Measurements from ENCODE around the gene ANO9.
A peak's percentile ranks its signal among the peaks of the same experiment; 100 is the strongest.
"Not testable (repeated sequence)": the region's sequence is repeated elsewhere in the genome, so short reads cannot be mapped to it uniquely, and the experiment has no call there.

ANO9 gene

DNA sequence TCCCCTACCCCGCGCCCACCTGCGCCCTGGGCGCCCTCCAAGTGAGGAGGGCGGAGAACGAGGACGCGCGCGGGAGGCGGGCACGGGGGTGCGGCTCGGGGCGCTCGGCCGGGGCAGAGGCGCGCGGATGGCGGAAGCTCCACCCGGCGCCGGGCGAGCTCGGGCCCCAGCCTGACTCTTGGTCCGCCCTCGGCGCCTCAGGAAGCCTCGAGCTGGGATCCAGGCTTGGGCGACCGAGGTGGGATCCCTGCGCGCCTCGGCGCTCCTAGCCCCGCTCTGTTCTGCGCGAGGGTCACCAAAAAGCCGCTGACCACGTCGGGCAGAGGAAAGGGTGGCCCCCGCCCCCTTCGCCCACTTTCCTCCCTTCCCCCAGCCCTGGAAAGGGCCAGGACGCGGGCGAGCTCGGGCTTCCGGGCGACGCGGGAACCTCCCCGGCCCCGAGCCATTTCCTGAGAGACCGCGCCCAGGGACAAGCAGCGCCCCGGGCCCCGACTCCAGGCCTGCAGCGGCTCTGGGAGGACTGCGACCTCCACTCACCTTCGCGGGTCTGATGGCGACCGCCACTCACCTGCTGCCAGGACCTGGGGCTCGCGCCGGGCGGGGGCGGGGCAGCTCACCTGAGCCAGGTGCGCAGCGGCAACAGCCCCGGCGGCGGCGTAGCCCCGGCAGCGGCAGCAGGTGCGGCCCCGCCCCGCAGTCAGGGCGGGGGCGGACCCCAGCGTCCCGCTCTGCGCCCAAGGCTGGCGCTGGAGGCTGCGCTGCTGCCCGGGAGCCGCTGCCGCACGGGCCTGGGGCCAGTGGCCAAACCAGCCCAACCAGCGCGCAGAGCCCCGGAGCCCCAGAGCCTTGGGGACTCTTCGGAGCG is 24.8 kb downstream of the ANO9 start:
- peak in 1 of 3 donors; percentile 19 for DNase-seq
- Histone ChIP-seq H3K4me3 (ENCODE audit: insufficient read depth, low read depth, low read length, poor library complexity, severe bottlenecking) (peak overlapping the region; percentile 69), H3K36me3 (ENCODE audit: control insufficient read depth, insufficient read depth, low read length) (no peaks in the 10 kb centered on the region), H3K4me1 (ENCODE audit: control insufficient read depth, insufficient read depth, low read length, poor library complexity, severe bottlenecking) (peaks cover 27% of the 10 kb centered on the region), H3K27me3 (replicated peaks; ENCODE audit: control insufficient read depth, insufficient read depth, low read length, poor library complexity, severe bottlenecking) (no peaks in the 10 kb centered on the region), H3K9me3 (ENCODE audit: control insufficient read depth, low read length) (no peaks in the 10 kb centered on the region), H3K27ac (ENCODE audit: insufficient read depth, low read length, poor library complexity, severe bottlenecking) (peak overlapping the region; percentile 78)

DNA sequence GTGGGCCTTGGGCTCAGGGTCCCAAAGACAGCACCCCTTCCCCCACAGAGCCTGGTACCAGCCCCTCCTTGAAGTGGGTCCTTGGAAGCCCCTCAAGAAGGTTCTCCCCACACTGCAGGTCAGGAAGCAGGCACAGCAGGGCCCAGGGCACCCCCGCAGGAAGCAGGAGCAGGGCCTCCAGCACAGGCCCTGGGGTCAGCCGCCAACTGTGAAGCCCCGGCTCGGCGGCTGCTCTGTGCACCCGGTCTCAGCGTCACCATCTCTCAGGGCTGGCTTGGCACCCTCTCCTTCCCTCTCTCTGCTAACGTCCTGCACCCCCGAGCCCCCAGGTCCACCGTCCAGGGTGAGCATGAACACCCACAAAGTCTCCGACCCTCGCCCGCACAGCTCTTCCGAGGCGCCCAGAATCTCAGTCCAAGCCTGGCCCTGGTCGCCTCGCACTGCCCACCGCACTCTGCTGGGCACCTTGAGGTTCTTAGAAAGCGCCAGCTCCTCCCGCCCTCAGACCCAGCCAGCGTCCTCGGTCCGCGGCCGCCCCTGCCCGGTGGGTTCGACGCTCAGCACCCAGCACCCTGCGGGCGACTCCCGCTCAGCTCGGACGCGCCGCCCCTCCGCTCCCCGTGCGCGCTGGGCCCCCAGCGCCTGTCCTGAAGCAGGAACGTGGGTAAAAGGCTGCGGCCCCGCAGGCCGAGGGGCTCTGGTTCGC is 25.6 kb downstream of the ANO9 start:
- peaks cover 27% of the 10 kb centered on the region for H3K4me1 ChIP-seq (ENCODE audit: control insufficient read depth, insufficient read depth, low read length, poor library complexity, severe bottlenecking)
- H3K27me3 ChIP-seq (replicated peaks; ENCODE audit: control insufficient read depth, insufficient read depth, low read length, poor library complexity, severe bottlenecking) = no peaks in the 10 kb centered on the region
- H3K9me3 ChIP-seq (ENCODE audit: control insufficient read depth, low read length) = no peaks in the 10 kb centered on the region
- H3K4me3 ChIP-seq (ENCODE audit: insufficient read depth, low read depth, low read length, poor library complexity, severe bottlenecking) = peak overlapping the region; percentile 69
- DNase-seq = no peak
- no peaks in the 10 kb centered on the region for H3K36me3 ChIP-seq (ENCODE audit: control insufficient read depth, insufficient read depth, low read length)
- H3K27ac ChIP-seq (ENCODE audit: insufficient read depth, low read length, poor library complexity, severe bottlenecking) = peak overlapping the region; percentile 78

DNA sequence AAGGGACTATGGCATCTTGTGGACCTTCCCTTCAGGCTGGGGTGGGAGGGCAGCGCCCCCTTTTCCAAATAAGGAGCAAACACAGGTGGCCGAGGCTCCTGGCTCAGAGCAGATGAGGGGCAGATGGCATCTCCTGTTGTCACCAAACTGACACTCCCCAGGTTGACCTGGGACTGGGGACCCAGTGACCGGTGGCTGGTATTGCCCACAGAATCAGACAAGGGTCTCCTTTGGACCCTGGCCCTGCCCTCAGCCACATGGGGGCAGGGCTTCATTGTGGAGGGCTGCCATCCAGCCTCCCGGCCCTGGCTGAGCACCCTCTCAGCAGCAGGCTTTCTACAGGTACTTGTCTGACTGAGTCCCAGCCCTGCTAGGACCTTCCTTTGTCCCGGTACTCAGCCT is 26.2 kb downstream of the ANO9 start:
- no peak for DNase-seq
- H3K27me3 ChIP-seq (replicated peaks; ENCODE audit: control insufficient read depth, insufficient read depth, low read length, poor library complexity, severe bottlenecking) = no peaks in the 10 kb centered on the region
- peak overlapping the region; percentile 69 for H3K4me3 ChIP-seq (ENCODE audit: insufficient read depth, low read depth, low read length, poor library complexity, severe bottlenecking)
- no peaks in the 10 kb centered on the region for H3K36me3 ChIP-seq (ENCODE audit: control insufficient read depth, insufficient read depth, low read length)
- H3K4me1 ChIP-seq (ENCODE audit: control insufficient read depth, insufficient read depth, low read length, poor library complexity, severe bottlenecking) = peaks cover 27% of the 10 kb centered on the region
- H3K27ac ChIP-seq (ENCODE audit: insufficient read depth, low read length, poor library complexity, severe bottlenecking) = peak overlapping the region; percentile 78
- no peaks in the 10 kb centered on the region for H3K9me3 ChIP-seq (ENCODE audit: control insufficient read depth, low read length)

DNA sequence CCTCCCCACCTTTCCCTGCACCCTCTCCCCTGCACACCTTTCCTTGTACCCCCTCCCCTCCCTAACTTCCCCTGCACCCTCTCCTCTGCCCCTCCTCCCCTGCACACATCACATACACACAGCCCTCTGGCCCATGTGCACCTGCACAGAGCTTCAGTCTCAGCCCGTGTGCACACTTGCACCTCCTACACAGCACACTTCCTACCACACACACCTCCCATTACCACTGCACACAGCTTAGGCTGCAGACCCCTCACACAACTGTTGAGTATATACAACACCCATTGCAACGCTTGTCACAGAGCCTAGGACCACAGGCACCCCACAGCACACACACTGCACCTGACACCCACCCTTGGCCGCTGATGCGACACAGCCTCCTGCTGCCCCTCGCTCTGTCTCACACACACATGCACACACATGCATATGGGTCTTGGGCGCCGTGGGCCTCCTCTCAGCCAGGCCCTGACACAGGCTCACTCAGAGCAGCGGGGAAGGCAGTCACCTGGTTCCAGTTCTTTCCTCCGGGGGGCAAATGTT is 27.4 kb downstream of the ANO9 start:
- no peak for DNase-seq
- Histone ChIP-seq H3K4me1 (ENCODE audit: control insufficient read depth, insufficient read depth, low read length, poor library complexity, severe bottlenecking) (peaks cover 27% of the 10 kb centered on the region), H3K27ac (ENCODE audit: insufficient read depth, low read length, poor library complexity, severe bottlenecking) (peak overlapping the region; percentile 63), H3K4me3 (ENCODE audit: insufficient read depth, low read depth, low read length, poor library complexity, severe bottlenecking) (peak overlapping the region; percentile 69), H3K9me3 (ENCODE audit: control insufficient read depth, low read length) (no peaks in the 10 kb centered on the region), H3K36me3 (ENCODE audit: control insufficient read depth, insufficient read depth, low read length) (peaks cover 5% of the 10 kb centered on the region), H3K27me3 (replicated peaks; ENCODE audit: control insufficient read depth, insufficient read depth, low read length, poor library complexity, severe bottlenecking) (no peaks in the 10 kb centered on the region)

DNA sequence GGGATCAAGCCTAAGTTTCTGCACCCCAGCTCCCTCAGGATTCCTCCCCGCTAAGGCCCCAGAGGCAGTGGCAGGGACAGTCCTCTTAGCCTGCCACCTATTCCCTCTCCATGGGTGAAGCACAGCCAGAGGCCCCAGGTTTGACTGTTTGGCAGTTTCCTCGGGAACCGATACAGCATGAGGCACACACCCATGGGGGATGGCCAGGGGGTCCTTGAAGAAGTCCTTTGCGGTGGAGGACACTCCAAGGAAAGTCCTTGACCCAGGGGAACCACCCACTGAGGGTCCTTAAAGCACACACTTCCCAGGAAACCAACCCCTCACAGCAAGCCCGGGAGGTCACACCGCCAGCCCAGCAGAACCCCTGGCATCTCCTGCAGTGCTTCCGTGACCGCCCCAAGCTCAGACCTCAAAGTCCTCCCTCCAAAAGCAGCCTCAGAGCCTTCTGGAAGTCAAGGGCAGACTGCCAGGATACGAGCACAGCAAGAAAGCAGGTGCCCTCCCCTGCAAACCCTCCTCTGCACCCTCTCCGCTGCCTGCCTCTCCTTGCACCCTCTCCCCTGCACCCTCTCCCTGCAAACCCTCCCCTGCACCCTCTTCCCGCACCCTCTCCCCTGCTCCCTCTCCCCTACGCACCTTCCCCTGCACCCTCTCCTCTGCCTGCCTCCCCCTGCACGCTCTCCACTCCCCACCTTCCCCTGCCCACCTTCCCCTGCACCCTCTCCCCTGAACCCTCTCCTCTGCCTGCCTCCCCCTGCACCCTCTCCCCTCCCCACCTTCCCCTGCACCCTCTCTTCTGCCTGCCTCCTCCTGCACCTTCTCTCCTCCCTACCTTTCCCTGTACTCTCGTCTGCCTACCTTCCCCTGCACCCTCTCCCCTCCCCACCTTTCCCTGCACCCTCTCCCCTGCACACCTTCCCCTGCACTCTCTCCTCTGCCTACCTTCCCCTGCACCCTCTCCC is 28.4 kb downstream of the ANO9 start:
- H3K4me3 ChIP-seq (ENCODE audit: insufficient read depth, low read depth, low read length, poor library complexity, severe bottlenecking) = peak overlapping the region; percentile 69
- H3K27me3 ChIP-seq (replicated peaks; ENCODE audit: control insufficient read depth, insufficient read depth, low read length, poor library complexity, severe bottlenecking) = no peaks in the 10 kb centered on the region
- H3K4me1 ChIP-seq (ENCODE audit: control insufficient read depth, insufficient read depth, low read length, poor library complexity, severe bottlenecking) = peaks cover 27% of the 10 kb centered on the region
- no peaks in the 10 kb centered on the region for H3K9me3 ChIP-seq (ENCODE audit: control insufficient read depth, low read length)
- no peak for DNase-seq
- H3K36me3 ChIP-seq (ENCODE audit: control insufficient read depth, insufficient read depth, low read length) = peaks cover 8% of the 10 kb centered on the region
- H3K27ac ChIP-seq (ENCODE audit: insufficient read depth, low read length, poor library complexity, severe bottlenecking) = peak overlapping the region; percentile 45

DNA sequence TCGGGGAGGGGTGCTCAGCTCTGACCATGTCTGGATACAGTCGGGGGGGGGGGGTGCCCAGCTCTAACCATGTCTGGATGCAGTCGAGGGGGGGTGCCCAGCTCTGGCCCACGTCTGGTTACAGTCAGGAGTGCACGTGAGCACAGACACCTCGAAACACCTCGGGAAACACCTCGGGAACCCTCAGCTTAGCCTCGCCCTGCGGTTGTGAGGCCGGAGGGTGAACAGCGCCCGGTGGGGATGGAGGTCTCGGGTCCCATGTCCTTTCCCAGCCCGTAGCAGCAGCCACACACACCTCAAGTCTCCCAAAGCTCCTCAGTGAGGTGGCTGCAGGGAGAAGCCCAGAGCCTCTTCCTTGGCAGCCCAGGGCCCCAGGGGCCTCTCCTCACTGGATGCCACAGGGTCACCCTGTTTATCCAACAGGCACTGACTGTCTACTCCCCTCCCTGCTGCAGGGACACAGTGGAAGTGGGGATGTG is 29.1 kb downstream of the ANO9 start:
- Histone ChIP-seq H3K36me3 (ENCODE audit: control insufficient read depth, insufficient read depth, low read length) (peaks cover 14% of the 10 kb centered on the region), H3K27me3 (replicated peaks; ENCODE audit: control insufficient read depth, insufficient read depth, low read length, poor library complexity, severe bottlenecking) (no peaks in the 10 kb centered on the region), H3K4me3 (ENCODE audit: insufficient read depth, low read depth, low read length, poor library complexity, severe bottlenecking) (peak overlapping the region; percentile 69), H3K9me3 (ENCODE audit: control insufficient read depth, low read length) (no peaks in the 10 kb centered on the region), H3K27ac (ENCODE audit: insufficient read depth, low read length, poor library complexity, severe bottlenecking) (peak overlapping the region; percentile 45), H3K4me1 (ENCODE audit: control insufficient read depth, insufficient read depth, low read length, poor library complexity, severe bottlenecking) (peaks cover 30% of the 10 kb centered on the region)
- DNase-seq = no peak

DNA sequence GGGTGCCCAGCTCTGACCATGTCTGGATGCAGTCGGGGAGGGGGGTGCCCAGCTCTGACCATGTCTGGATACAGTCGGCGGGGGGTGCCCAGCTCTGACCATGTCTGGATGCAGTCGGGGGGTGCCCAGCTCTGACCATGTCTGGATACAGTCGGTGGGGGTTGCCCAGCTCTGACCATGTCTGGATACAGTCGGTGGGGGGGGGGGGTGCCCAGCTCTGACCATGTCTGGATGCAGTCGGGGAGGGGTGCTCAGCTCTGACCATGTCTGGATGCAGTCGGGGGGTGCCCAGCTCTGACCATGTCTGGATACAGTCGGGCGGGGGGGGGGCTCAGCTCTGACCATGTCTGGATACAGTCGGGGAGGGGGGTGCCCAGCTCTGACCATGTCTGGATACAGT is 30.3 kb downstream of the ANO9 start:
- H3K4me1 ChIP-seq (ENCODE audit: control insufficient read depth, insufficient read depth, low read length, poor library complexity, severe bottlenecking) = peaks cover 35% of the 10 kb centered on the region
- peaks cover 14% of the 10 kb centered on the region for H3K36me3 ChIP-seq (ENCODE audit: control insufficient read depth, insufficient read depth, low read length)
- H3K9me3 ChIP-seq (ENCODE audit: control insufficient read depth, low read length); DNase-seq; H3K27me3 ChIP-seq (replicated peaks; ENCODE audit: control insufficient read depth, insufficient read depth, low read length, poor library complexity, severe bottlenecking); H3K27ac ChIP-seq (ENCODE audit: insufficient read depth, low read length, poor library complexity, severe bottlenecking); H3K4me3 ChIP-seq (ENCODE audit: insufficient read depth, low read depth, low read length, poor library complexity, severe bottlenecking): not testable (repeated sequence)

DNA sequence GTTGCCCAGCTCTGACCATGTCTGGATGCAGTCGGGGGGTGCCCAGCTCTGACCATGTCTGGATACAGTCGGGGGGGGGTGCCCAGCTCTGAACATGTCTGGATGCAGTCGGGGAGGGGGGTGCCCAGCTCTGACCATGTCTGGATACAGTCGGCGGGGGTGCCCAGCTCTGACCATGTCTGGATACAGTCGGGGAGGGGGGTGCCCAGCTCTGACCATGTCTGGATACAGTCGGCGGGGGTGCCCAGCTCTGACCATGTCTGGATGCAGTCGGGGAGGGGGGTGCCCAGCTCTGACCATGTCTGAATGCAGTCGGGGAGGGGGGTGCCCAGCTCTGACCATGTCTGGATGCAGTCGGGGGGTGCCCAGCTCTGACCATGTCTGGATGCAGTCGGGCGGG is 31.1 kb downstream of the ANO9 start:
- peaks cover 35% of the 10 kb centered on the region for H3K4me1 ChIP-seq (ENCODE audit: control insufficient read depth, insufficient read depth, low read length, poor library complexity, severe bottlenecking)
- H3K4me3 ChIP-seq (ENCODE audit: insufficient read depth, low read depth, low read length, poor library complexity, severe bottlenecking); H3K27me3 ChIP-seq (replicated peaks; ENCODE audit: control insufficient read depth, insufficient read depth, low read length, poor library complexity, severe bottlenecking); DNase-seq; H3K9me3 ChIP-seq (ENCODE audit: control insufficient read depth, low read length); H3K27ac ChIP-seq (ENCODE audit: insufficient read depth, low read length, poor library complexity, severe bottlenecking): not testable (repeated sequence)
- H3K36me3 ChIP-seq (ENCODE audit: control insufficient read depth, insufficient read depth, low read length) = peaks cover 14% of the 10 kb centered on the region

DNA sequence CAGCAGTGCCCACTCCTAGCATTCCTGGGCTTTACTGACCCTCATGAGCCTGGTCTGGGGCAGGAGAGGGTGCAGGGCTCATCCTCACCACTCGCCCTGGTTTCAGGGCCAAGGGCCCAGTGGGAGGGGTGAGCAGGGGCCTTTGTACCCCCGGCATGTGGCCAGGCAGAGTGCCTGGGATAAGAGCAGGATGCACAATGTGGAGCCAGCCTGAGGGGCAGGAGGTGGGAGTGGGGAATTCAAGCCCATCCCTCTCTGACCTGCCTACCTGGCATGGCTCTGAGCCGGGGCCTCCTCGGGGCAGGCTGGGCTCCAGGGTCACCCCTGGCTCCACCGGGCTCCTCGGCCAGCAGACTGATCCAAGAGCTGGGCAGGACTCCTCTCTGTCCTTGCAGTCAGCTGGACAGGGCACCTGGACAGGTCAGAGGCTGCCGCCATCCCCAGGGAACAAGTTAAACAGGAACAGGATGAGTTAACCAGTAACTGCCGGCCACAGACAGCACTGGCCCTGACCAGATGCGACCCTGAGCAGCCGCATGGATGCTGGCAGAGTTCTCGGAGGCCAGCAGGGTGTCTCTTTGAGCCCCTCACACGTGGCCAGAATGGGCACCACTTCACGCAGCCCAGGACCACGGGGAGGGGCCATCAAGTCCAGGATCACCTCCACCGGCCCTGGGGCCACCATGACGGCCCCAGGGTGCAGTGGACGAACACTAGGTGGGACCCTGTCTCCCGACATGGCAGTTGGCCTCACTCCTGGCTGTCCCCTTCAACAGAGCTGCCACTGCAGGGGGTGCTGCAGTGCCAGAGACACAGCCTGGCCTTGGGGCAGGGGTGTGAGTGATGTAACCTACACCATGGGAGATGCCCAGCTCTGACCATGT is 32.0 kb downstream of the ANO9 start:
- Histone ChIP-seq H3K27ac (ENCODE audit: insufficient read depth, low read length, poor library complexity, severe bottlenecking) (no peak overlapping the region), H3K27me3 (replicated peaks; ENCODE audit: control insufficient read depth, insufficient read depth, low read length, poor library complexity, severe bottlenecking) (no peaks in the 10 kb centered on the region), H3K36me3 (ENCODE audit: control insufficient read depth, insufficient read depth, low read length) (peaks cover 14% of the 10 kb centered on the region), H3K4me3 (ENCODE audit: insufficient read depth, low read depth, low read length, poor library complexity, severe bottlenecking) (no peak overlapping the region), H3K4me1 (ENCODE audit: control insufficient read depth, insufficient read depth, low read length, poor library complexity, severe bottlenecking) (peaks cover 28% of the 10 kb centered on the region), H3K9me3 (ENCODE audit: control insufficient read depth, low read length) (no peaks in the 10 kb centered on the region)
- DNase-seq = no peak

Measured in effector memory CD4-positive, alpha-beta T cell (primary cell).